Endothelial cell of umbilical vein (primary cell): ENCODE data around the gene ZNF79. TPM values are rescaled to one million over a fixed set of nuclear protein-coding genes. Genes with fewer than 3 reads are reported as not detected.

ENCODE experiments used
- BruUV-seq: library from RNA; stranded (reverse); fragments of 400-500 nt; replicated peaks from 2 replicates; lab custom pipeline; 2021; lab: Mats Ljungman, UMichigan
- CTCF ChIA-PET: fragments of 300-600, 350-600 bp; sonication (Branson Sonifier 250); formaldehyde crosslinking; loops from one replicate; lab custom pipeline; 2021; ENCODE audit warnings: antibody characterized with exemption, inconsistent platforms; lab: Charles Lee
- POLR2A ChIA-PET: fragments of 300-600, 350-600 bp; sonication (Branson Sonifier 250); formaldehyde crosslinking; loops from one replicate; lab custom pipeline; 2021; ENCODE audit warnings: antibody characterized with exemption, inconsistent platforms; lab: Charles Lee
- DNase-seq: peaks from one replicate; pipeline ENCODE4 v3.0.0-alpha.2; 2011; ENCODE audit warnings: low read depth, low spot score
- FAIRE-seq: peaks from 2 replicates; lab custom pipeline; 2011; peaks lifted over from hg19 to GRCh38; lab: Jason Lieb, UNC
- H2AFZ ChIP-seq: 2 replicates; pipeline ENCODE4 v1.6.0; 2012; ENCODE audit warnings: low read depth, low read length, control low read depth, inconsistent platforms
- H3K27ac ChIP-seq: 2 replicates; pipeline ENCODE4 v1.5.1; 2011; ENCODE audit warnings: low read depth, mild to moderate bottlenecking, control low read depth, low read length, moderate library complexity; ENCODE audit not compliant: insufficient read depth
- H3K27me3 ChIP-seq, 2 experiments: 2 replicates each; pipeline versions ENCODE4 v1.6.0 to v1.6.1; 2011; ENCODE audit warnings: low read length in 2 of 2, mixed read lengths in 1 of 2; ENCODE audit not compliant: control insufficient read depth in 2 of 2, insufficient read depth in 2 of 2
- H3K36me3 ChIP-seq, 2 experiments: 2 replicates in 1 of 2; 3 replicates in 1 of 2; pipeline ENCODE4 v1.5.1; 2011; ENCODE audit warnings: low read length in 2 of 2, mild to moderate bottlenecking in 1 of 2, moderate library complexity in 1 of 2; ENCODE audit not compliant: control insufficient read depth in 2 of 2, insufficient read depth in 2 of 2; ENCODE audit errors: extremely low read depth in 1 of 2
- H3K4me1 ChIP-seq: 3 replicates; pipeline ENCODE4 v1.5.1; 2011; ENCODE audit warnings: mild to moderate bottlenecking, low read length; ENCODE audit not compliant: control insufficient read depth, insufficient read depth; ENCODE audit errors: extremely low read depth
- H3K4me2 ChIP-seq: 2 replicates; pipeline ENCODE4 v1.6.1; 2011; ENCODE audit warnings: low read length, control low read depth, mixed read lengths; ENCODE audit not compliant: insufficient read depth
- H3K4me3 ChIP-seq, 3 experiments: fragments of 200-600 bp in 1 of 3; sonication (generic), shearing (Covaris generic) in 1 of 3; replicated peaks in 1 of 3; 2 replicates each; pipeline ENCODE4 v1.5.1; 2011 to 2016; ENCODE audit warnings: control low read depth in 3 of 3, low read length in 3 of 3, mild to moderate bottlenecking in 2 of 3, inconsistent platforms in 1 of 3, low read depth in 1 of 3, moderate library complexity in 1 of 3; ENCODE audit not compliant: insufficient read depth in 1 of 3
- H3K79me2 ChIP-seq: 2 replicates; pipeline ENCODE4 v1.6.0; 2012; ENCODE audit warnings: low read length, inconsistent platforms; ENCODE audit not compliant: control insufficient read depth, insufficient read depth
- H3K9ac ChIP-seq: replicated peaks from 2 replicates; pipeline ENCODE3; 2011; ENCODE audit warnings: low read length, control low read depth; ENCODE audit not compliant: insufficient read depth; ENCODE audit errors: extremely low read depth
- H3K9me1 ChIP-seq: replicated peaks from 3 replicates; pipeline ENCODE4 v1.6.0; 2011; ENCODE audit warnings: mild to moderate bottlenecking, low read length; ENCODE audit not compliant: control insufficient read depth, insufficient read depth; ENCODE audit errors: extremely low read depth
- H3K9me3 ChIP-seq: replicated peaks from 2 replicates; pipeline ENCODE4 v1.5.1; 2012; ENCODE audit warnings: low read length, inconsistent platforms; ENCODE audit not compliant: control insufficient read depth, insufficient read depth
- H4K20me1 ChIP-seq: replicated peaks from 2 replicates; pipeline ENCODE3; 2011; ENCODE audit warnings: mild to moderate bottlenecking, low read length; ENCODE audit not compliant: control insufficient read depth, insufficient read depth; ENCODE audit errors: extremely low read depth
- EZH2 ChIP-seq: IDR thresholded peaks from 2 replicates; pipeline ENCODE4 v1.6.1; 2012; ENCODE audit warnings: borderline replicate concordance, low read depth, mild to moderate bottlenecking, moderate library complexity, low read length, inconsistent platforms; ENCODE audit not compliant: severe bottlenecking
- FOS ChIP-seq: IDR thresholded peaks from 2 replicates; pipeline ENCODE4 v1.6.1; 2011; ENCODE audit warnings: mild to moderate bottlenecking, low read length, moderate library complexity, borderline replicate concordance; ENCODE audit not compliant: insufficient read depth
- GATA2 ChIP-seq: IDR thresholded peaks from 2 replicates; pipeline ENCODE4 v1.7.0; 2011; ENCODE audit warnings: low read depth, mild to moderate bottlenecking, moderate library complexity, mixed read lengths, low read length; ENCODE audit not compliant: insufficient read length, insufficient read depth
- JUN ChIP-seq: IDR thresholded peaks from 2 replicates; pipeline ENCODE4 v1.6.1; 2011; ENCODE audit warnings: borderline replicate concordance, low read depth; ENCODE audit not compliant: insufficient read length, insufficient read depth
- MYC ChIP-seq: IDR thresholded peaks from one replicate; pipeline ENCODE4 v1.6.1; 2011; ENCODE audit warnings: mild to moderate bottlenecking, low read depth, low read length
- POLR2A ChIP-seq: IDR thresholded peaks from 2 replicates; pipeline ENCODE4 v1.6.1; 2012; ENCODE audit warnings: low read depth, mild to moderate bottlenecking, control low read depth, low read length
- POLR2AphosphoS5 ChIP-seq: IDR thresholded peaks from 2 replicates; pipeline ENCODE4 v1.6.1; 2012; ENCODE audit warnings: low read depth, mild to moderate bottlenecking, control low read depth, low read length, moderate library complexity; ENCODE audit not compliant: insufficient read depth
- dilution Hi-C: fragments of 300-500 bp; cut with MboI; formaldehyde crosslinking; loops from one replicate; pipeline ENCODE4 v1.15.0; 2019; ENCODE audit warnings: low sequenced_read_pairs; ENCODE audit not compliant: extremely low pct_ligation_motif_present
- intact Hi-C: fragments of 100-400 bp; cut with micrococcal nuclease; formaldehyde crosslinking; loops from one replicate; pipeline ENCODE4 v1.10.0; 2022
- polyA plus RNA-seq, 4 experiments: library from polyadenylated mRNA; depleted of rRNA in 3 of 4; stranded (reverse) in 3 of 4; unstranded in 1 of 4; fragments of >200 nt; gene quantifications; 2 replicates each; pipeline versions ENCODE4 v1.2.1 to v1.2.3, GENCODE V29; 2011 to 2012; ENCODE audit warnings: missing spikeins in 1 of 4
- total RNA-seq: library from RNA; stranded (reverse); gene quantifications from 2 replicates; pipeline ENCODE4 v1.2.3, GENCODE V29; 2021
- TF ChIP-seq, protein P1 (sequence below), 2 donors: IDR thresholded peaks; 1 replicate in 1 of 2; 2 replicates in 1 of 2; pipeline ENCODE4 v1.5.1; 2011; ENCODE audit warnings: low read length in 2 of 2, mild to moderate bottlenecking in 2 of 2, moderate library complexity in 2 of 2, control low read depth in 1 of 2, inconsistent platforms in 1 of 2, low read depth in 1 of 2; ENCODE audit not compliant: insufficient read depth in 1 of 2; ENCODE audit errors: extremely low read depth in 1 of 2
- TF ChIP-seq, protein P2 (sequence below): IDR thresholded peaks from 2 replicates; pipeline ENCODE4 v1.6.1; 2011; ENCODE audit not compliant: insufficient read depth, insufficient read length

ZNF79 gene
- total and polyA plus RNA-seq, 2 donors (not counting 3 experiments of a cell fraction or from before 2014, with no cell fraction given) = 6.3 to 10.6 TPM

DNA sequence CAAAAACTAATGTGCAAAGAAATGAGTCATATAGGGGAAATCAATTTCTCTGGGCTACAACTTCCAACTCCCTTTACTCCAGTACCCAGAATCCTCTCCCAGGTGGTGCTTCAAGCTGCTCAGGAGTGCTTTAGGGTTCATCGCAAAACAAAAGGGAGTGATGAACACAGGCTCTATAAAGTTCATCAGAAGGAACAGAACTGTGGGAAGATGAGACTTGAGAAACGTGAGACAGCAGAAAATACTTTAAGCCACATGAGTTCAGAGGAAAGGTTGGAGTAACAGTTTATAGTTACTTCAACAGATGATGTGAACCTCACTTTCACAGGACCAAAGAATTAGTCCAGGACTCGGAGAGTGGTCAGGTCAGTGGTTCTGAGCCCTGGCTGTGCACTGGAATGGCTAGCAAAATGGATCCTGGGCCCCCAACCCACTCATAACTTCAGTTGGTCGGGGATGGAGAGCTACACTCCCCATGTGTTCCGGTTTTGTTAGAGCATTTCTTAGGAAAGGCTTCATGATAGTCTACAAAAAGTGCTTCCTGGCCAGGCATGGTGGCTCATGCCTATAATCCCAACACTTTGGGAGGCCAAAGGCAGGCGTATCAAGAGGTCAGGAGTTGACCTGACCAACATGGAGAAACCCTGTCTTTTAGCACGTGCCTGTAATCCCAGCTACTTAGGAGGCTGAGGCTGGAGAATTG lies 22.7 kb downstream of the ZNF79 start:
- H3K27me3 ChIP-seq = no peaks in the 10 kb centered on the region
- CTCF ChIA-PET = interaction anchor here (1.3 kb wide), 1 partner anchor 50 kb away, joined by 3 read pairs; the partner anchor contains the start of gene SLC2A8
- peaks cover 14% of the 10 kb centered on the region for H3K4me1 ChIP-seq
- H3K9ac ChIP-seq = no peak overlapping the region
- H3K4me2 ChIP-seq = no peak overlapping the region
- no peaks in the 10 kb centered on the region for H3K9me1 ChIP-seq
- intact Hi-C loops = no loop called here
- H2AFZ ChIP-seq = no peak overlapping the region
- FAIRE-seq = no peak
- no peaks in the 10 kb centered on the region for H4K20me1 ChIP-seq
- H3K27ac ChIP-seq = no peak overlapping the region
- POLR2A ChIA-PET = no interaction called here
- TF ChIP-seq MYC (no peak), POLR2AphosphoS5 (no peak), GATA2 (no peak), JUN (no peak), EZH2 (no peak), POLR2A (no peak), FOS (no peak)
- TF ChIP-seq, protein P1, sequence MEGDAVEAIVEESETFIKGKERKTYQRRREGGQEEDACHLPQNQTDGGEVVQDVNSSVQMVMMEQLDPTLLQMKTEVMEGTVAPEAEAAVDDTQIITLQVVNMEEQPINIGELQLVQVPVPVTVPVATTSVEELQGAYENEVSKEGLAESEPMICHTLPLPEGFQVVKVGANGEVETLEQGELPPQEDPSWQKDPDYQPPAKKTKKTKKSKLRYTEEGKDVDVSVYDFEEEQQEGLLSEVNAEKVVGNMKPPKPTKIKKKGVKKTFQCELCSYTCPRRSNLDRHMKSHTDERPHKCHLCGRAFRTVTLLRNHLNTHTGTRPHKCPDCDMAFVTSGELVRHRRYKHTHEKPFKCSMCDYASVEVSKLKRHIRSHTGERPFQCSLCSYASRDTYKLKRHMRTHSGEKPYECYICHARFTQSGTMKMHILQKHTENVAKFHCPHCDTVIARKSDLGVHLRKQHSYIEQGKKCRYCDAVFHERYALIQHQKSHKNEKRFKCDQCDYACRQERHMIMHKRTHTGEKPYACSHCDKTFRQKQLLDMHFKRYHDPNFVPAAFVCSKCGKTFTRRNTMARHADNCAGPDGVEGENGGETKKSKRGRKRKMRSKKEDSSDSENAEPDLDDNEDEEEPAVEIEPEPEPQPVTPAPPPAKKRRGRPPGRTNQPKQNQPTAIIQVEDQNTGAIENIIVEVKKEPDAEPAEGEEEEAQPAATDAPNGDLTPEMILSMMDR (IDR thresholded peaks at IDR 0.05; ENCODE audit: extremely low read depth in 1 of 2, insufficient read depth in 1 of 2, low read depth in 1 of 2, low read length in 2 of 2) = no peak
- TF ChIP-seq, protein P2, sequence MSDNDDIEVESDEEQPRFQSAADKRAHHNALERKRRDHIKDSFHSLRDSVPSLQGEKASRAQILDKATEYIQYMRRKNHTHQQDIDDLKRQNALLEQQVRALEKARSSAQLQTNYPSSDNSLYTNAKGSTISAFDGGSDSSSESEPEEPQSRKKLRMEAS = no peak
- no peak for DNase-seq
- no peak overlapping the region for H3K4me3 ChIP-seq
- BruUV-seq = no TSS peak
- peaks cover 38 to 41% of the 10 kb centered on the region in 2 experiments for H3K36me3 ChIP-seq
- peaks cover 34% of the 10 kb centered on the region for H3K79me2 ChIP-seq
- H3K9me3 ChIP-seq = peaks cover 3% of the 10 kb centered on the region
- dilution Hi-C loops = no loop called here
